ENCODE results near the gene ENTREP1.

The ENTREP1 gene, protein sequence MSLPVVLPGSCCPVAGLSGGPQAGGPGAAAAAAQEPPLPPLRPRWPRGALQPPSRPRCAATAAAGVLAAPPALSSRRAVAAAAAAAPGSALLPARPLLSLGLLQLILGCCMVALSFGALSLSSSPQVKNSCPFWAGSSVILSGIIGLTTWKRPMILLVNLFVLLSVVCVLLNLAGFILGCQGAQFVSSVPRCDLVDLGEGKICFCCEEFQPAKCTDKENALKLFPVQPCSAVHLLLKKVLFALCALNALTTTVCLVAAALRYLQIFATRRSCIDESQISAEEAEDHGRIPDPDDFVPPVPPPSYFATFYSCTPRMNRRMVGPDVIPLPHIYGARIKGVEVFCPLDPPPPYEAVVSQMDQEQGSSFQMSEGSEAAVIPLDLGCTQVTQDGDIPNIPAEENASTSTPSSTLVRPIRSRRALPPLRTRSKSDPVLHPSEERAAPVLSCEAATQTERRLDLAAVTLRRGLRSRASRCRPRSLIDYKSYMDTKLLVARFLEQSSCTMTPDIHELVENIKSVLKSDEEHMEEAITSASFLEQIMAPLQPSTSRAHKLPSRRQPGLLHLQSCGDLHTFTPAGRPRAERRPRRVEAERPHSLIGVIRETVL

GRCh38 chr9:69324549-69325401 is at the start of gene ENTREP1:
Gene ENTREP1 (plus strand): TSS chr9:69325215. CDS start chr9:69325310, 95 bp downstream.
- TF ChIP-seq, protein P1, sequence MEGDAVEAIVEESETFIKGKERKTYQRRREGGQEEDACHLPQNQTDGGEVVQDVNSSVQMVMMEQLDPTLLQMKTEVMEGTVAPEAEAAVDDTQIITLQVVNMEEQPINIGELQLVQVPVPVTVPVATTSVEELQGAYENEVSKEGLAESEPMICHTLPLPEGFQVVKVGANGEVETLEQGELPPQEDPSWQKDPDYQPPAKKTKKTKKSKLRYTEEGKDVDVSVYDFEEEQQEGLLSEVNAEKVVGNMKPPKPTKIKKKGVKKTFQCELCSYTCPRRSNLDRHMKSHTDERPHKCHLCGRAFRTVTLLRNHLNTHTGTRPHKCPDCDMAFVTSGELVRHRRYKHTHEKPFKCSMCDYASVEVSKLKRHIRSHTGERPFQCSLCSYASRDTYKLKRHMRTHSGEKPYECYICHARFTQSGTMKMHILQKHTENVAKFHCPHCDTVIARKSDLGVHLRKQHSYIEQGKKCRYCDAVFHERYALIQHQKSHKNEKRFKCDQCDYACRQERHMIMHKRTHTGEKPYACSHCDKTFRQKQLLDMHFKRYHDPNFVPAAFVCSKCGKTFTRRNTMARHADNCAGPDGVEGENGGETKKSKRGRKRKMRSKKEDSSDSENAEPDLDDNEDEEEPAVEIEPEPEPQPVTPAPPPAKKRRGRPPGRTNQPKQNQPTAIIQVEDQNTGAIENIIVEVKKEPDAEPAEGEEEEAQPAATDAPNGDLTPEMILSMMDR (IDR thresholded peaks at IDR 0.05), result no peak
- H3K36me3 ChIP-seq, result no peaks in the 10 kb centered on the region
- H3K4me1 ChIP-seq, result peaks cover 0 to 12% (median 10%) of the 10 kb centered on the region in 4 donors
- no peaks in the 10 kb centered on the region for H3K27me3 ChIP-seq
- peak; percentile 32 to 77 for DNase-seq
- H3K9me3 ChIP-seq, result no peaks in the 10 kb centered on the region
- H3K27ac ChIP-seq, result peak within 1 kb of the TSS; percentile 76 to 77
- peak within 1 kb of the TSS; percentile 65 to 82 for H3K4me3 ChIP-seq
- intact Hi-C loops (cut with DNase I; ENCODE audit: low total_unique reads), result no loop called here

GRCh38 chr9:69276775-69277174 is 48.2 kb upstream of the ENTREP1 start:
- intact Hi-C loops (cut with DNase I; ENCODE audit: low total_unique reads), result no loop called here
- H3K4me3 ChIP-seq, result no peak overlapping the region
- peaks cover 0 to 9% (median 3%) of the 10 kb centered on the region in 4 donors for H3K4me1 ChIP-seq
- H3K27me3 ChIP-seq, result no peaks in the 10 kb centered on the region
- peak; percentile 40 to 85 for DNase-seq
- no peaks in the 10 kb centered on the region for H3K36me3 ChIP-seq
- peak overlapping the region in 1 of 2 donors; percentile 2 for H3K27ac ChIP-seq
- no peaks in the 10 kb centered on the region for H3K9me3 ChIP-seq
- TF ChIP-seq, protein P1 (IDR thresholded peaks at IDR 0.05), result no peak

DNA sequence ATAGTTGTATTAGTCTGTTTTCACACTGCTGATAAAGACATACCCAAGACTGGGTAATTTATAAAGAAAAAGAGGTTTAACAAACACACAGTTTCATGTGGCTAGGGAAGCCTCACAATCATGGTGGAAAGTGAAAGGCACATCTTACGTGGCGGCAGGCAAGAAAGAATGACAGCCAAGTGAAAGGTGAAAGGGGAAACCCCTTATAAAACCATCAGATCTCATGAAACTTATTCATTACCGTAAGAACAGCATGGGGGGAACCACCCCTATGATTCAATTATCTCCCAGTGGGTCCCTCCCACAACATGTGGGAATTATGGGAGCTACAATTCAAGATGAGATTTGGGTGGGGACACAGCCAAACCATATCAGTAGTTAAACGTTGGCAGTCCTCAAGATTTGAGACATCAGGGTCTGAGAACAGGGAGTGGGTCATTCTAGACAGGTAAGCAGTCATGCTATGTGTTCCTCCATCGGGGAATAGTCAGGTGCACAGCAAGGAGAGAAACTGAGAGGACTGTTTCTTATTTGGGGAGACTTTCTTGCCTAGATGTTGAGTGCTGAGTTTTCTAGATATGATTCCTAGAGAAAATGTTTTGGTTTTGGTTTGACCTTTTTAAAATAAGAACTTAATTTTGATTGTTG is 45.8 kb upstream of the ENTREP1 start:
- Histone ChIP-seq H3K4me3 (no peak overlapping the region), H3K4me1 (peaks cover 0 to 9% (median 3%) of the 10 kb centered on the region in 4 donors), H3K9me3 (no peaks in the 10 kb centered on the region), H3K27ac (no peak overlapping the region), H3K27me3 (no peaks in the 10 kb centered on the region), H3K36me3 (no peaks in the 10 kb centered on the region)
- intact Hi-C loops (cut with DNase I; ENCODE audit: low total_unique reads), result no loop called here
- no peak for DNase-seq
- TF ChIP-seq, protein P1 (IDR thresholded peaks at IDR 0.05), result no peak

GRCh38 chr9:69279733-69280132 is 45.3 kb upstream of the ENTREP1 start:
- TF ChIP-seq, protein P1 (IDR thresholded peaks at IDR 0.05), result no peak
- Histone ChIP-seq H3K9me3 (peaks cover 0 to 2% (median 0%) of the 10 kb centered on the region in 3 donors), H3K36me3 (no peaks in the 10 kb centered on the region), H3K4me1 (peaks cover 0 to 9% (median 3%) of the 10 kb centered on the region in 4 donors), H3K4me3 (no peak overlapping the region), H3K27me3 (no peaks in the 10 kb centered on the region), H3K27ac (no peak overlapping the region)
- intact Hi-C loops (cut with DNase I; ENCODE audit: low total_unique reads), result no loop called here
- no peak for DNase-seq

GRCh38 chr9:69283003-69283402 is 42.0 kb upstream of the ENTREP1 start:
- Histone ChIP-seq H3K27me3 (no peaks in the 10 kb centered on the region), H3K4me3 (no peak overlapping the region), H3K36me3 (no peaks in the 10 kb centered on the region), H3K27ac (no peak overlapping the region), H3K9me3 (peaks cover 0 to 3% (median 0%) of the 10 kb centered on the region in 3 donors), H3K4me1 (no peaks in the 10 kb centered on the region)
- TF ChIP-seq, protein P1 (IDR thresholded peaks at IDR 0.05), result no peak
- intact Hi-C loops (cut with DNase I; ENCODE audit: low total_unique reads), result no loop called here
- no peak for DNase-seq
